ENCODE measurements around the gene ANGEL2.

The ANGEL2 gene

GRCh38 chr1:212976586-212976985 lies 39.1 kb downstream of the ANGEL2 start:
- TF ChIP-seq ESRRG (CRISPR knock-in tag; IDR thresholded peaks at IDR 0.05) (no peak), ZFP30 (CRISPR knock-in tag; IDR thresholded peaks at IDR 0.05) (no peak), RARB (CRISPR knock-in tag; IDR thresholded peaks at IDR 0.05) (no peak)
- no peak for ATAC-seq

- ATAC-seq: no peak
- TF ChIP-seq PPARA (CRISPR knock-in tag; IDR thresholded peaks at IDR 0.05; ENCODE audit: borderline replicate concordance): no peak
- TF ChIP-seq ZNF70 (CRISPR knock-in tag; IDR thresholded peaks at IDR 0.05): no peak
- TF ChIP-seq RARB (CRISPR knock-in tag; IDR thresholded peaks at IDR 0.05): no peak
- TF ChIP-seq ZFP30 (CRISPR knock-in tag; IDR thresholded peaks at IDR 0.05): no peak
- TF ChIP-seq TCF4 (CRISPR knock-in tag; IDR thresholded peaks at IDR 0.05; ENCODE audit: borderline replicate concordance): no peak
Measured at GRCh38 chr1:212975111-212975918, 40.4 kb downstream of the ANGEL2 start.

- no peak for ATAC-seq
- TF ChIP-seq TSHZ2 (CRISPR knock-in tag; IDR thresholded peaks at IDR 0.05): no peak
- no peak for TF ChIP-seq ZFP30 (CRISPR knock-in tag; IDR thresholded peaks at IDR 0.05)
- TF ChIP-seq POU6F1 (CRISPR knock-in tag; IDR thresholded peaks at IDR 0.05; ENCODE audit: borderline replicate concordance, low read depth): no peak
- TF ChIP-seq ZC3H10 (CRISPR knock-in tag; IDR thresholded peaks at IDR 0.05): no peak
- TF ChIP-seq ESRRG (CRISPR knock-in tag; IDR thresholded peaks at IDR 0.05): no peak
- TF ChIP-seq ISL1 (CRISPR knock-in tag; IDR thresholded peaks at IDR 0.05): no peak
- no peak for TF ChIP-seq CSDC2 (CRISPR knock-in tag; IDR thresholded peaks at IDR 0.05)
- no peak for TF ChIP-seq TCF4 (CRISPR knock-in tag; IDR thresholded peaks at IDR 0.05; ENCODE audit: borderline replicate concordance)
- TF ChIP-seq CREB5 (CRISPR knock-in tag; IDR thresholded peaks at IDR 0.05; ENCODE audit: low read depth): no peak
- no peak for TF ChIP-seq RARB (CRISPR knock-in tag; IDR thresholded peaks at IDR 0.05)
Measured at GRCh38 chr1:212974711-212975110, 41.0 kb downstream of the ANGEL2 start.

GRCh38 chr1:212973899-212974298 lies 41.8 kb downstream of the ANGEL2 start:
- no peak for TF ChIP-seq OSR1 (CRISPR knock-in tag; IDR thresholded peaks at IDR 0.05)
- no peak for TF ChIP-seq TCF4 (CRISPR knock-in tag; IDR thresholded peaks at IDR 0.05; ENCODE audit: borderline replicate concordance)
- TF ChIP-seq ZFP30 (CRISPR knock-in tag; IDR thresholded peaks at IDR 0.05): no peak
- TF ChIP-seq TOX (CRISPR knock-in tag; IDR thresholded peaks at IDR 0.05; ENCODE audit: borderline replicate concordance): no peak
- no peak for TF ChIP-seq POU6F1 (CRISPR knock-in tag; IDR thresholded peaks at IDR 0.05; ENCODE audit: borderline replicate concordance, low read depth)
- no peak for TF ChIP-seq ZNF8 (CRISPR knock-in tag; IDR thresholded peaks at IDR 0.05)
- no peak for TF ChIP-seq BACH2 (CRISPR knock-in tag; IDR thresholded peaks at IDR 0.05; ENCODE audit: borderline replicate concordance)
- no peak for TF ChIP-seq ZNF565 (CRISPR knock-in tag; conservative IDR thresholded peaks at IDR 0.05; ENCODE audit: low read depth)
- no peak for TF ChIP-seq SNAI2 (CRISPR knock-in tag; IDR thresholded peaks at IDR 0.05)
- no peak for TF ChIP-seq PPARA (CRISPR knock-in tag; IDR thresholded peaks at IDR 0.05; ENCODE audit: borderline replicate concordance)
- no peak for TF ChIP-seq CREB5 (CRISPR knock-in tag; IDR thresholded peaks at IDR 0.05; ENCODE audit: low read depth)
- no peak for TF ChIP-seq ZFP3 (CRISPR knock-in tag; IDR thresholded peaks at IDR 0.05)
- no peak for TF ChIP-seq RARB (CRISPR knock-in tag; IDR thresholded peaks at IDR 0.05)
- no peak for TF ChIP-seq CSRNP3 (CRISPR knock-in tag; IDR thresholded peaks at IDR 0.05)
- TF ChIP-seq TSHZ2 (CRISPR knock-in tag; IDR thresholded peaks at IDR 0.05): no peak
- ATAC-seq: no peak
